ENCODE data around the gene PCDHA13. TPM values are rescaled to one million over a fixed set of nuclear protein-coding genes. Genes with fewer than 3 reads are reported as not detected.

PCDHA13 gene
- total RNA-seq, 1 experiment from 2014 or later = not detected

GRCh38 chr5:140875085-140876065, 6.5 kb upstream of the PCDHA13 start, which contains the start of gene PCDHA12:
PCDHA12 (plus strand) TSS chr5:140875308; CDS start chr5:140875473, 165 bp downstream.
- DNase-seq (ENCODE audit: low read depth, low spot score) (no peak), ATAC-seq (no peak)
- H3K36me3 ChIP-seq (ENCODE audit: control insufficient read depth in 1 of 2, insufficient read depth in 2 of 2, low read length in 2 of 2) = no peaks in the 10 kb centered on the region
- BruUV-seq (replicated peaks) = no TSS peak
- no peaks in the 10 kb centered on the region for H3K9me3 ChIP-seq (ENCODE audit: control insufficient read depth in 1 of 2, insufficient read depth in 1 of 2, low read depth in 1 of 2, low read length in 2 of 2)
- no peaks in the 10 kb centered on the region for H3K79me2 ChIP-seq (ENCODE audit: insufficient read depth, low read length)
- H3K4me1 ChIP-seq (ENCODE audit: control insufficient read depth in 1 of 2, insufficient read depth in 2 of 2, low read length in 2 of 2) = no peaks in the 10 kb centered on the region
- no peak within 1 kb of the TSS for H3K27ac ChIP-seq (ENCODE audit: low read depth, low read length)
- TF ChIP-seq CTCF (IDR thresholded peaks at IDR 0.05 in 2 of 3, conservative IDR thresholded peaks at IDR 0.05 in 1 of 3; ENCODE audit: borderline replicate concordance in 1 of 3, insufficient read depth in 1 of 3, low read depth in 2 of 3, low read length in 2 of 3) = peak; percentile 16 to 33 (median 27); a peak in 4 of 6 replicates
- peak; percentile 37; the same call in 1 of the 2 replicates for TF ChIP-seq RAD21 (IDR thresholded peaks at IDR 0.05; ENCODE audit: low read depth)
- no peak for TF ChIP-seq POLR2AphosphoS5 (IDR thresholded peaks at IDR 0.05; ENCODE audit: low read depth, low read length)
- H3K27me3 ChIP-seq (ENCODE audit: insufficient read depth, low read length) = no peaks in the 10 kb centered on the region
- intact Hi-C loops (cut with micrococcal nuclease) = no loop called here
- no peak within 1 kb of the TSS for H3K9ac ChIP-seq (ENCODE audit: low read length)
- ChIA-PET POLR2A (no interaction called here), CTCF (interaction anchor here (0.7 to 1.4 kb wide), 3 partner anchors 18 to 165 kb away, joined by 3 to 13 read pairs (median 4); no protein-coding TSS in a partner anchor), RAD21 (ENCODE audit: low non-redundant PET in 1 of 2, low total read pairs in 2 of 2, uncharacterized antibody in 2 of 2, unreplicated experiment in 2 of 2) (no interaction called here)
- H4K20me1 ChIP-seq (ENCODE audit: insufficient read depth) = no peaks in the 10 kb centered on the region
- H3K9me2 ChIP-seq (ENCODE audit: insufficient read depth) = no peaks in the 10 kb centered on the region; the same call in 1 of the 2 replicates
- H2AFZ ChIP-seq (ENCODE audit: low read depth, low read length, poor library complexity, severe bottlenecking) = no peak within 1 kb of the TSS
- no peak within 1 kb of the TSS for H3K4me3 ChIP-seq (replicated peaks in 1 of 2; ENCODE audit: low read depth in 1 of 2, low read length in 2 of 2)
- H3K4me2 ChIP-seq (ENCODE audit: low read length) = no peak within 1 kb of the TSS

Data from HCT116 (cell line).